GM23338 (cell line): ENCODE measurements around the gene MCUR1. TPM values are rescaled to one million over a fixed set of nuclear protein-coding genes. Genes with fewer than 3 reads are reported as not detected.

Experiments
- ATAC-seq: fragments of 200-7000 bp; cut with Tn5 transposase; 3 replicates; pipeline ENCODE4 v1.9.1; 2020
- DNase-seq: peaks from one replicate; pipeline ENCODE4 v3.0.0-alpha.2; 2015; ENCODE audit warnings: low spot score
- H2AFZ ChIP-seq: fragments of 200-600 bp; sonication (generic); 2 replicates; pipeline ENCODE4 v1.8.0; 2016; ENCODE audit warnings: antibody characterized with exemption, mild to moderate bottlenecking, moderate library complexity
- H3F3A ChIP-seq: fragments of 200-600 bp; sonication (generic); replicated peaks from 2 replicates; pipeline ENCODE4 v1.8.0; 2017; ENCODE audit warnings: antibody characterized with exemption, mixed run types, low read depth
- H3K27ac ChIP-seq: fragments of 200-600 bp; sonication (generic); 2 replicates; pipeline ENCODE4 v1.6.1; 2016; ENCODE audit warnings: low read depth
- H3K27me3 ChIP-seq: fragments of 200-600 bp; sonication (generic); 2 replicates; pipeline ENCODE4 v1.8.0; 2016; ENCODE audit warnings: mild to moderate bottlenecking, mixed run types, moderate library complexity; ENCODE audit not compliant: insufficient read depth
- H3K36me3 ChIP-seq: fragments of 200-600 bp; sonication (generic); 2 replicates; pipeline ENCODE4 v1.8.0; 2016; ENCODE audit warnings: mild to moderate bottlenecking; ENCODE audit not compliant: insufficient read depth
- H3K4me1 ChIP-seq: fragments of 200-600 bp; sonication (generic); 2 replicates; pipeline ENCODE4 v1.8.0; 2016; ENCODE audit warnings: mild to moderate bottlenecking, moderate library complexity; ENCODE audit not compliant: insufficient read depth
- H3K4me2 ChIP-seq: fragments of 200-600 bp; sonication (generic); 2 replicates; pipeline ENCODE4 v1.7.1; 2017; ENCODE audit warnings: mixed run types
- H3K4me3 ChIP-seq: fragments of 200-600 bp; sonication (generic); 2 replicates; pipeline ENCODE4 v1.6.1; 2016; ENCODE audit warnings: mixed run types
- H3K79me2 ChIP-seq: fragments of 200-600 bp; sonication (generic); replicated peaks from 2 replicates; pipeline ENCODE4 v1.8.0; 2017; ENCODE audit warnings: mild to moderate bottlenecking; ENCODE audit not compliant: insufficient read depth
- H3K9me2 ChIP-seq: fragments of 200-600 bp; sonication (generic); 2 replicates; pipeline ENCODE4 v1.8.0; 2017; ENCODE audit not compliant: insufficient read depth
- H4K20me1 ChIP-seq: fragments of 200-600 bp; sonication (generic); replicated peaks from 2 replicates; pipeline ENCODE4 v1.8.0; 2017; ENCODE audit warnings: mild to moderate bottlenecking; ENCODE audit not compliant: insufficient read depth
- H3K27ac Mint-ChIP-seq: 2 replicates; pipeline ENCODE4 v1.8.0; 2020; ENCODE audit warnings: inconsistent platforms, mild to moderate bottlenecking, moderate library complexity, mixed read lengths
- H3K27me3 Mint-ChIP-seq: 3 replicates; pipeline ENCODE4 v1.8.0; 2022; ENCODE audit warnings: low read depth, mild to moderate bottlenecking, moderate library complexity, mixed read lengths, inconsistent platforms; ENCODE audit not compliant: insufficient read depth, poor library complexity
- H3K36me3 Mint-ChIP-seq: 3 replicates; pipeline ENCODE4 v1.8.0; 2021; ENCODE audit warnings: low read depth, mild to moderate bottlenecking, inconsistent platforms, moderate library complexity, mixed read lengths
- H3K4me1 Mint-ChIP-seq: 3 replicates; pipeline ENCODE4 v1.8.0; 2020; ENCODE audit warnings: mild to moderate bottlenecking, inconsistent platforms, mixed read lengths
- H3K4me3 Mint-ChIP-seq: 3 replicates; pipeline ENCODE4 v1.8.0; 2021; ENCODE audit warnings: moderate library complexity, mild to moderate bottlenecking, inconsistent platforms, mixed read lengths
- H3K9me3 Mint-ChIP-seq: 3 replicates; pipeline ENCODE4 v1.8.0; 2020; ENCODE audit warnings: moderate library complexity, mild to moderate bottlenecking, inconsistent platforms, mixed read lengths
- CREB1 ChIP-seq: fragments of 250-450 bp; sonication (Bioruptor Pico); IDR thresholded peaks from 2 replicates; pipeline ENCODE4 v1.5.0; 2020; ENCODE audit warnings: low read depth, mild to moderate bottlenecking, moderate library complexity
- EZH2 ChIP-seq: fragments of 200-600 bp; sonication (generic); IDR thresholded peaks from one replicate; pipeline ENCODE4 v1.8.0; 2017; ENCODE audit warnings: antibody characterized with exemption, mild to moderate bottlenecking, low read depth; ENCODE audit not compliant: unreplicated experiment
- JUNB ChIP-seq: IDR thresholded peaks from one replicate; pipeline ENCODE4 v1.6.1; 2016; ENCODE audit warnings: antibody characterized with exemption; ENCODE audit not compliant: unreplicated experiment
- NANOG ChIP-seq: IDR thresholded peaks from 2 replicates; pipeline ENCODE4 v1.6.1; 2016; ENCODE audit warnings: antibody characterized with exemption, borderline replicate concordance
- POLR2AphosphoS5 ChIP-seq: IDR thresholded peaks from 2 replicates; pipeline ENCODE4 v1.6.1; 2016; ENCODE audit warnings: antibody characterized with exemption, low read depth
- STAT1 ChIP-seq: IDR thresholded peaks from one replicate; pipeline ENCODE4 v1.6.1; 2016; ENCODE audit warnings: antibody characterized with exemption; ENCODE audit not compliant: unreplicated experiment
- polyA plus RNA-seq: library from polyadenylated mRNA; unstranded; fragments of >200 nt; fragmentation: Nextera tagmentation; extraction: Ambion mirVana; gene quantifications from 2 replicates; pipeline ENCODE4 v1.2.1, GENCODE V29; 2016
- total RNA-seq: library from RNA; depleted of rRNA; stranded (reverse); fragments of >200 nt; shearing (Covaris generic); gene quantifications from 2 replicates; pipeline ENCODE4 v1.2.3, GENCODE V29; 2014
- TF ChIP-seq, protein P1 (sequence below): IDR thresholded peaks from one replicate; pipeline ENCODE4 v1.6.1; 2018; ENCODE audit warnings: antibody characterized with exemption; ENCODE audit not compliant: unreplicated experiment
- TF ChIP-seq, protein P2 (sequence below), 2 experiments: fragments of 200-600 bp in 1 of 2; sonication (generic) in 1 of 2; conservative IDR thresholded peaks; 2 replicates each; pipeline versions ENCODE4 v1.5.1 to v1.6.1; 2016 to 2017; ENCODE audit warnings: antibody characterized with exemption in 2 of 2, low read depth in 2 of 2, mild to moderate bottlenecking in 2 of 2, moderate library complexity in 1 of 2

MCUR1 gene
- total and polyA plus RNA-seq, 2 experiments from 2014 or later, result 21.0 to 65.3 TPM

GRCh38 chr6:13759025-13759424 is 55.3 kb downstream of the MCUR1 start:
- H3K36me3 ChIP-seq, result no peaks in the 10 kb centered on the region
- H3F3A ChIP-seq, result no peaks in the 10 kb centered on the region
- H3K9me2 ChIP-seq, result no peaks in the 10 kb centered on the region
- no peaks in the 10 kb centered on the region for H3K27me3 ChIP-seq
- TF ChIP-seq JUNB (no peak), CREB1 (CRISPR knock-in tag) (no peak), STAT1 (no peak), POLR2AphosphoS5 (no peak), EZH2 (no peak)
- TF ChIP-seq, protein P1, sequence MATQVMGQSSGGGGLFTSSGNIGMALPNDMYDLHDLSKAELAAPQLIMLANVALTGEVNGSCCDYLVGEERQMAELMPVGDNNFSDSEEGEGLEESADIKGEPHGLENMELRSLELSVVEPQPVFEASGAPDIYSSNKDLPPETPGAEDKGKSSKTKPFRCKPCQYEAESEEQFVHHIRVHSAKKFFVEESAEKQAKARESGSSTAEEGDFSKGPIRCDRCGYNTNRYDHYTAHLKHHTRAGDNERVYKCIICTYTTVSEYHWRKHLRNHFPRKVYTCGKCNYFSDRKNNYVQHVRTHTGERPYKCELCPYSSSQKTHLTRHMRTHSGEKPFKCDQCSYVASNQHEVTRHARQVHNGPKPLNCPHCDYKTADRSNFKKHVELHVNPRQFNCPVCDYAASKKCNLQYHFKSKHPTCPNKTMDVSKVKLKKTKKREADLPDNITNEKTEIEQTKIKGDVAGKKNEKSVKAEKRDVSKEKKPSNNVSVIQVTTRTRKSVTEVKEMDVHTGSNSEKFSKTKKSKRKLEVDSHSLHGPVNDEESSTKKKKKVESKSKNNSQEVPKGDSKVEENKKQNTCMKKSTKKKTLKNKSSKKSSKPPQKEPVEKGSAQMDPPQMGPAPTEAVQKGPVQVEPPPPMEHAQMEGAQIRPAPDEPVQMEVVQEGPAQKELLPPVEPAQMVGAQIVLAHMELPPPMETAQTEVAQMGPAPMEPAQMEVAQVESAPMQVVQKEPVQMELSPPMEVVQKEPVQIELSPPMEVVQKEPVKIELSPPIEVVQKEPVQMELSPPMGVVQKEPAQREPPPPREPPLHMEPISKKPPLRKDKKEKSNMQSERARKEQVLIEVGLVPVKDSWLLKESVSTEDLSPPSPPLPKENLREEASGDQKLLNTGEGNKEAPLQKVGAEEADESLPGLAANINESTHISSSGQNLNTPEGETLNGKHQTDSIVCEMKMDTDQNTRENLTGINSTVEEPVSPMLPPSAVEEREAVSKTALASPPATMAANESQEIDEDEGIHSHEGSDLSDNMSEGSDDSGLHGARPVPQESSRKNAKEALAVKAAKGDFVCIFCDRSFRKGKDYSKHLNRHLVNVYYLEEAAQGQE, result no peak
- no peak overlapping the region for H2AFZ ChIP-seq
- peaks cover 3% of the 10 kb centered on the region; the same call in 1 of the 3 replicates for H3K4me1 Mint-ChIP-seq
- H3K4me1 ChIP-seq, result no peaks in the 10 kb centered on the region
- ATAC-seq (no peak), DNase-seq (no peak)
- no peaks in the 10 kb centered on the region for H3K79me2 ChIP-seq
- H3K36me3 Mint-ChIP-seq, result no peaks in the 10 kb centered on the region; the same call in 2 of the 3 replicates
- H3K9me3 Mint-ChIP-seq, result no peaks in the 10 kb centered on the region
- no peaks in the 10 kb centered on the region for H4K20me1 ChIP-seq
- H3K4me3 Mint-ChIP-seq, result no peak overlapping the region
- H3K4me3 ChIP-seq, result no peak overlapping the region
- H3K27me3 Mint-ChIP-seq, result peaks cover 8% of the 10 kb centered on the region
- H3K27ac ChIP-seq, result no peak overlapping the region
- no peak overlapping the region for H3K4me2 ChIP-seq
- H3K27ac Mint-ChIP-seq, result no peak overlapping the region

DNA sequence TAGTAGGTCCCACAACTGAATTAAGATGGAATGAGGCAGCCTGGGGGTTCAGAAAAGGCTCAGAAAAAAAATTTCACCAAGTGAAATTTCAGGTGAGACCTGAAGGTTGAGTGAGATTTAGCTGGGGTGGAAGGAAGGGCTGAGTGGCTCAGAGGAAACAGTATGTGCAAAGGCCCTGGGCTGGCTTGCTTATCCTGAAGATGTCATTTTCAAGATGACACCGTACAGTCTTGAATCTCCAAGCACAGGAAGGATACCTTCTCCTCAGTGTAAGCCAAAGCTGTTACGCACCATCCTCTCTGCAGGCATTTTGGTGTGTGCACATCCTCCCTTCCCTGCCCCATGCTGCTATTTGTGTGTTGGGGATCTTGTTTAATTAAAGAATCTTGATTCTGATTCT is 59.7 kb downstream of the MCUR1 start:
- Histone ChIP-seq H3K9me2 (no peaks in the 10 kb centered on the region), H3K36me3 (no peaks in the 10 kb centered on the region), H3K79me2 (no peaks in the 10 kb centered on the region), H2AFZ (no peak overlapping the region), H4K20me1 (no peaks in the 10 kb centered on the region), H3K4me1 (no peaks in the 10 kb centered on the region), H3K27ac (no peak overlapping the region), H3K27me3 (no peaks in the 10 kb centered on the region), H3K4me3 (no peak overlapping the region), H3K4me2 (no peak overlapping the region), H3F3A (no peaks in the 10 kb centered on the region)
- no peaks in the 10 kb centered on the region; the same call in 2 of the 3 replicates for H3K36me3 Mint-ChIP-seq
- no peak for DNase-seq
- H3K27ac Mint-ChIP-seq, result no peak overlapping the region
- TF ChIP-seq NANOG (no peak), JUNB (no peak)
- TF ChIP-seq, protein P2, sequence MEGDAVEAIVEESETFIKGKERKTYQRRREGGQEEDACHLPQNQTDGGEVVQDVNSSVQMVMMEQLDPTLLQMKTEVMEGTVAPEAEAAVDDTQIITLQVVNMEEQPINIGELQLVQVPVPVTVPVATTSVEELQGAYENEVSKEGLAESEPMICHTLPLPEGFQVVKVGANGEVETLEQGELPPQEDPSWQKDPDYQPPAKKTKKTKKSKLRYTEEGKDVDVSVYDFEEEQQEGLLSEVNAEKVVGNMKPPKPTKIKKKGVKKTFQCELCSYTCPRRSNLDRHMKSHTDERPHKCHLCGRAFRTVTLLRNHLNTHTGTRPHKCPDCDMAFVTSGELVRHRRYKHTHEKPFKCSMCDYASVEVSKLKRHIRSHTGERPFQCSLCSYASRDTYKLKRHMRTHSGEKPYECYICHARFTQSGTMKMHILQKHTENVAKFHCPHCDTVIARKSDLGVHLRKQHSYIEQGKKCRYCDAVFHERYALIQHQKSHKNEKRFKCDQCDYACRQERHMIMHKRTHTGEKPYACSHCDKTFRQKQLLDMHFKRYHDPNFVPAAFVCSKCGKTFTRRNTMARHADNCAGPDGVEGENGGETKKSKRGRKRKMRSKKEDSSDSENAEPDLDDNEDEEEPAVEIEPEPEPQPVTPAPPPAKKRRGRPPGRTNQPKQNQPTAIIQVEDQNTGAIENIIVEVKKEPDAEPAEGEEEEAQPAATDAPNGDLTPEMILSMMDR (conservative IDR thresholded peaks at IDR 0.05; ENCODE audit: low read depth in 2 of 2), result no peak
- TF ChIP-seq, protein P1, result no peak
- H3K9me3 Mint-ChIP-seq, result no peaks in the 10 kb centered on the region
- H3K27me3 Mint-ChIP-seq, result peaks cover 1% of the 10 kb centered on the region
- no peak for ATAC-seq
- H3K4me3 Mint-ChIP-seq, result no peak overlapping the region
- no peaks in the 10 kb centered on the region for H3K4me1 Mint-ChIP-seq
